ENCODE measurements around the gene LTBP4.

The LTBP4 gene

DNA sequence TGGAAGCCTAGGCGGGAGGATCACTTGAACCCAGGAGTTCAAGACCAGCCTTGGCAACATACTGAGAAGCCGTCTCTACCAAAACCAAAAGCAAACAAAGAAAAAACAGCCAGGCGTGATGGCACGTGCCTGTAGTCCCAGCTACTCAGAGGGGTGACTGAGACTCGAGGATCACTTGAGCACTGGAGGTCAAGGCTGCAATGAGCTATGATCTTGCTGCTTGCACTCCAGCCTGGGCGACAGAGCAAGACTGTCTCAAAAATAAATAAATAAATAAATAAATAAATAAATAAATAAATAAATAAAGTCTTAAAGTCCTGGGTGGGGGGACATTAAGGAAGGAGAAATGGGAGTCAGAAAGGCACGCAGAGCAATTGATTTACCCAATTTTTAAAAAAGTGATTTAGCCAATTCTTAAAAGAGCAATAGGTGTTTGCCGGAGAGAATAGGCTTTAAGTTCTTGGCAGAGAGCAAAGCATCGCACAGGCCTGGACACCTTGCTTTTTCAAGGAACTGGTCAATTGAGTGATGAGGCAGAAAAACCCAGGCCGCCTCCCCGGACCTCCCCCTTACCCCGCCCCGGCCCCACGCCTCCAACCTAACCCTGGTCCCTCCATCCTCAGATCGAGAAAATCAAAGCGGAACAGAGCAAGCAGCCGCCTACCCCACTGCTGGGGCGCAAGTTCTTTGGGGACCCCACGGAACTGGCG, 34.0 kb upstream of the LTBP4 start (continued):
- TF ChIP-seq, protein P1, sequence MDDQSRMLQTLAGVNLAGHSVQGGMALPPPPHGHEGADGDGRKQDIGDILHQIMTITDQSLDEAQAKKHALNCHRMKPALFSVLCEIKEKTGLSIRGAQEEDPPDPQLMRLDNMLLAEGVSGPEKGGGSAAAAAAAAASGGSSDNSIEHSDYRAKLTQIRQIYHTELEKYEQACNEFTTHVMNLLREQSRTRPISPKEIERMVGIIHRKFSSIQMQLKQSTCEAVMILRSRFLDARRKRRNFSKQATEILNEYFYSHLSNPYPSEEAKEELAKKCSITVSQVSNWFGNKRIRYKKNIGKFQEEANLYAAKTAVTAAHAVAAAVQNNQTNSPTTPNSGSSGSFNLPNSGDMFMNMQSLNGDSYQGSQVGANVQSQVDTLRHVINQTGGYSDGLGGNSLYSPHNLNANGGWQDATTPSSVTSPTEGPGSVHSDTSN (CRISPR knock-in tag; IDR thresholded peaks at IDR 0.05), result no peak
- TF ChIP-seq, protein P2, sequence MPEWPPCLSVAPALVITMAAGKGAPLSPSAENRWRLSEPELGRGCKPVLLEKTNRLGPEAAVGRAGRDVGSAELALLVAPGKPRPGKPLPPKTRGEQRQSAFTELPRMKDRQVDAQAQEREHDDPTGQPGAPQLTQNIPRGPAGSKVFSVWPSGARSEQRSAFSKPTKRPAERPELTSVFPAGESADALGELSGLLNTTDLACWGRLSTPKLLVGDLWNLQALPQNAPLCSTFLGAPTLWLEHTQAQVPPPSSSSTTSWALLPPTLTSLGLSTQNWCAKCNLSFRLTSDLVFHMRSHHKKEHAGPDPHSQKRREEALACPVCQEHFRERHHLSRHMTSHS (tag by site-specific recombination; IDR thresholded peaks at IDR 0.05), result peak; percentile 73
- TF ChIP-seq ZNF335 (tag by site-specific recombination; conservative IDR thresholded peaks at IDR 0.05), result no peak; the same call in 1 of the 2 replicates
- peak; percentile 61; the same call in 1 of the 2 replicates for TF ChIP-seq ZNF24 (tag by site-specific recombination; IDR thresholded peaks at IDR 0.05)
- TF ChIP-seq, protein P3, sequence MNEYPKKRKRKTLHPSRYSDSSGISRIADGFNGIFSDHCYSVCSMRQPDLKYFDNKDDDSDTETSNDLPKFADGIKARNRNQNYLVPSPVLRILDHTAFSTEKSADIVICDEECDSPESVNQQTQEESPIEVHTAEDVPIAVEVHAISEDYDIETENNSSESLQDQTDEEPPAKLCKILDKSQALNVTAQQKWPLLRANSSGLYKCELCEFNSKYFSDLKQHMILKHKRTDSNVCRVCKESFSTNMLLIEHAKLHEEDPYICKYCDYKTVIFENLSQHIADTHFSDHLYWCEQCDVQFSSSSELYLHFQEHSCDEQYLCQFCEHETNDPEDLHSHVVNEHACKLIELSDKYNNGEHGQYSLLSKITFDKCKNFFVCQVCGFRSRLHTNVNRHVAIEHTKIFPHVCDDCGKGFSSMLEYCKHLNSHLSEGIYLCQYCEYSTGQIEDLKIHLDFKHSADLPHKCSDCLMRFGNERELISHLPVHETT (tag by site-specific recombination; IDR thresholded peaks at IDR 0.05), result peak; percentile 85; the same call in 1 of the 2 replicates
- TF ChIP-seq ZSCAN23 (tag by site-specific recombination; IDR thresholded peaks at IDR 0.05), result peak; percentile 78; the same call in 1 of the 2 replicates
- TF ChIP-seq ZNF157 (tag by site-specific recombination; IDR thresholded peaks at IDR 0.05), result peak; percentile 54; the same call in 1 of the 2 replicates
- TF ChIP-seq, protein P4, sequence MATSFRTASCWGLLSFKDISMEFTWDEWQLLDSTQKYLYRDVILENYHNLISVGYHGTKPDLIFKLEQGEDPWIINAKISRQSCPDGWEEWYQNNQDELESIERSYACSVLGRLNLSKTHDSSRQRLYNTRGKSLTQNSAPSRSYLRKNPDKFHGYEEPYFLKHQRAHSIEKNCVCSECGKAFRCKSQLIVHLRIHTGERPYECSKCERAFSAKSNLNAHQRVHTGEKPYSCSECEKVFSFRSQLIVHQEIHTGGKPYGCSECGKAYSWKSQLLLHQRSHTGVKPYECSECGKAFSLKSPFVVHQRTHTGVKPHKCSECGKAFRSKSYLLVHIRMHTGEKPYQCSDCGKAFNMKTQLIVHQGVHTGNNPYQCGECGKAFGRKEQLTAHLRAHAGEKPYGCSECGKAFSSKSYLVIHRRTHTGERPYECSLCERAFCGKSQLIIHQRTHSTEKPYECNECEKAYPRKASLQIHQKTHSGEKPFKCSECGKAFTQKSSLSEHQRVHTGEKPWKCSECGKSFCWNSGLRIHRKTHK (tag by site-specific recombination; IDR thresholded peaks at IDR 0.05), result 0 out of 2 replicates have a peak, but pooled peaks have one; percentile 27
- peak; percentile 96; the same call in 1 of the 2 replicates for TF ChIP-seq KLF7 (tag by site-specific recombination; IDR thresholded peaks at IDR 0.05; ENCODE audit: borderline replicate concordance)
- no peak for TF ChIP-seq GLIS2 (tag by site-specific recombination; IDR thresholded peaks at IDR 0.05)
- TF ChIP-seq MEIS1 (CRISPR knock-in tag; IDR thresholded peaks at IDR 0.05; ENCODE audit: borderline replicate concordance), result no peak
- TF ChIP-seq ZFP3 (tag by site-specific recombination; IDR thresholded peaks at IDR 0.05; ENCODE audit: low read depth), result peak; percentile 84
- peak; percentile 100 for TF ChIP-seq ZNF555 (tag by site-specific recombination; conservative IDR thresholded peaks at IDR 0.05)
- TF ChIP-seq, protein P5, sequence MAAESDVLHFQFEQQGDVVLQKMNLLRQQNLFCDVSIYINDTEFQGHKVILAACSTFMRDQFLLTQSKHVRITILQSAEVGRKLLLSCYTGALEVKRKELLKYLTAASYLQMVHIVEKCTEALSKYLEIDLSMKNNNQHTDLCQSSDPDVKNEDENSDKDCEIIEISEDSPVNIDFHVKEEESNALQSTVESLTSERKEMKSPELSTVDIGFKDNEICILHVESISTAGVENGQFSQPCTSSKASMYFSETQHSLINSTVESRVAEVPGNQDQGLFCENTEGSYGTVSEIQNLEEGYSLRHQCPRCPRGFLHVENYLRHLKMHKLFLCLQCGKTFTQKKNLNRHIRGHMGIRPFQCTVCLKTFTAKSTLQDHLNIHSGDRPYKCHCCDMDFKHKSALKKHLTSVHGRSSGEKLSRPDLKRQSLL (tag by site-specific recombination; IDR thresholded peaks at IDR 0.05), result no peak
- TF ChIP-seq, protein P6, sequence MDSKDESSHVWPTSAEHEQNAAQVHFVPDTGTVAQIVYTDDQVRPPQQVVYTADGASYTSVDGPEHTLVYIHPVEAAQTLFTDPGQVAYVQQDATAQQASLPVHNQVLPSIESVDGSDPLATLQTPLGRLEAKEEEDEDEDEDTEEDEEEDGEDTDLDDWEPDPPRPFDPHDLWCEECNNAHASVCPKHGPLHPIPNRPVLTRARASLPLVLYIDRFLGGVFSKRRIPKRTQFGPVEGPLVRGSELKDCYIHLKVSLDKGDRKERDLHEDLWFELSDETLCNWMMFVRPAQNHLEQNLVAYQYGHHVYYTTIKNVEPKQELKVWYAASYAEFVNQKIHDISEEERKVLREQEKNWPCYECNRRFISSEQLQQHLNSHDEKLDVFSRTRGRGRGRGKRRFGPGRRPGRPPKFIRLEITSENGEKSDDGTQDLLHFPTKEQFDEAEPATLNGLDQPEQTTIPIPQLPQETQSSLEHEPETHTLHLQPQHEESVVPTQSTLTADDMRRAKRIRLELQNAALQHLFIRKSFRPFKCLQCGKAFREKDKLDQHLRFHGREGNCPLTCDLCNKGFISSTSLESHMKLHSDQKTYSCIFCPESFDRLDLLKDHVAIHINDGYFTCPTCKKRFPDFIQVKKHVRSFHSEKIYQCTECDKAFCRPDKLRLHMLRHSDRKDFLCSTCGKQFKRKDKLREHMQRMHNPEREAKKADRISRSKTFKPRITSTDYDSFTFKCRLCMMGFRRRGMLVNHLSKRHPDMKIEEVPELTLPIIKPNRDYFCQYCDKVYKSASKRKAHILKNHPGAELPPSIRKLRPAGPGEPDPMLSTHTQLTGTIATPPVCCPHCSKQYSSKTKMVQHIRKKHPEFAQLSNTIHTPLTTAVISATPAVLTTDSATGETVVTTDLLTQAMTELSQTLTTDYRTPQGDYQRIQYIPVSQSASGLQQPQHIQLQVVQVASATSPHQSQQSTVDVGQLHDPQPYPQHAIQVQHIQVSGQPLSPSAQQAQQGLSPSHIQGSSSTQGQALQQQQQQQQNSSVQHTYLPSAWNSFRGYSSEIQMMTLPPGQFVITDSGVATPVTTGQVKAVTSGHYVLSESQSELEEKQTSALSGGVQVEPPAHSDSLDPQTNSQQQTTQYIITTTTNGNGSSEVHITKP (tag by site-specific recombination; IDR thresholded peaks at IDR 0.05), result peak; percentile 35; the same call in 1 of the 2 replicates
- peak; percentile 56; the same call in 1 of the 2 replicates for TF ChIP-seq ZNF416 (tag by site-specific recombination; IDR thresholded peaks at IDR 0.05)
- peak; percentile 95 for TF ChIP-seq ZBTB8A (tag by site-specific recombination; IDR thresholded peaks at IDR 0.05)
- TF ChIP-seq ZNF48 (tag by site-specific recombination; IDR thresholded peaks at IDR 0.05), result no peak
- TF ChIP-seq ZNF791 (tag by site-specific recombination; IDR thresholded peaks at IDR 0.05), result peak; percentile 93
- TF ChIP-seq, protein P7, sequence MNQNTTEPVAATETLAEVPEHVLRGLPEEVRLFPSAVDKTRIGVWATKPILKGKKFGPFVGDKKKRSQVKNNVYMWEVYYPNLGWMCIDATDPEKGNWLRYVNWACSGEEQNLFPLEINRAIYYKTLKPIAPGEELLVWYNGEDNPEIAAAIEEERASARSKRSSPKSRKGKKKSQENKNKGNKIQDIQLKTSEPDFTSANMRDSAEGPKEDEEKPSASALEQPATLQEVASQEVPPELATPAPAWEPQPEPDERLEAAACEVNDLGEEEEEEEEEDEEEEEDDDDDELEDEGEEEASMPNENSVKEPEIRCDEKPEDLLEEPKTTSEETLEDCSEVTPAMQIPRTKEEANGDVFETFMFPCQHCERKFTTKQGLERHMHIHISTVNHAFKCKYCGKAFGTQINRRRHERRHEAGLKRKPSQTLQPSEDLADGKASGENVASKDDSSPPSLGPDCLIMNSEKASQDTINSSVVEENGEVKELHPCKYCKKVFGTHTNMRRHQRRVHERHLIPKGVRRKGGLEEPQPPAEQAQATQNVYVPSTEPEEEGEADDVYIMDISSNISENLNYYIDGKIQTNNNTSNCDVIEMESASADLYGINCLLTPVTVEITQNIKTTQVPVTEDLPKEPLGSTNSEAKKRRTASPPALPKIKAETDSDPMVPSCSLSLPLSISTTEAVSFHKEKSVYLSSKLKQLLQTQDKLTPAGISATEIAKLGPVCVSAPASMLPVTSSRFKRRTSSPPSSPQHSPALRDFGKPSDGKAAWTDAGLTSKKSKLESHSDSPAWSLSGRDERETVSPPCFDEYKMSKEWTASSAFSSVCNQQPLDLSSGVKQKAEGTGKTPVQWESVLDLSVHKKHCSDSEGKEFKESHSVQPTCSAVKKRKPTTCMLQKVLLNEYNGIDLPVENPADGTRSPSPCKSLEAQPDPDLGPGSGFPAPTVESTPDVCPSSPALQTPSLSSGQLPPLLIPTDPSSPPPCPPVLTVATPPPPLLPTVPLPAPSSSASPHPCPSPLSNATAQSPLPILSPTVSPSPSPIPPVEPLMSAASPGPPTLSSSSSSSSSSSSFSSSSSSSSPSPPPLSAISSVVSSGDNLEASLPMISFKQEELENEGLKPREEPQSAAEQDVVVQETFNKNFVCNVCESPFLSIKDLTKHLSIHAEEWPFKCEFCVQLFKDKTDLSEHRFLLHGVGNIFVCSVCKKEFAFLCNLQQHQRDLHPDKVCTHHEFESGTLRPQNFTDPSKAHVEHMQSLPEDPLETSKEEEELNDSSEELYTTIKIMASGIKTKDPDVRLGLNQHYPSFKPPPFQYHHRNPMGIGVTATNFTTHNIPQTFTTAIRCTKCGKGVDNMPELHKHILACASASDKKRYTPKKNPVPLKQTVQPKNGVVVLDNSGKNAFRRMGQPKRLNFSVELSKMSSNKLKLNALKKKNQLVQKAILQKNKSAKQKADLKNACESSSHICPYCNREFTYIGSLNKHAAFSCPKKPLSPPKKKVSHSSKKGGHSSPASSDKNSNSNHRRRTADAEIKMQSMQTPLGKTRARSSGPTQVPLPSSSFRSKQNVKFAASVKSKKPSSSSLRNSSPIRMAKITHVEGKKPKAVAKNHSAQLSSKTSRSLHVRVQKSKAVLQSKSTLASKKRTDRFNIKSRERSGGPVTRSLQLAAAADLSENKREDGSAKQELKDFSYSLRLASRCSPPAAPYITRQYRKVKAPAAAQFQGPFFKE (tag by site-specific recombination; IDR thresholded peaks at IDR 0.05; ENCODE audit: borderline replicate concordance), result no peak
- no peak for TF ChIP-seq ZNF132 (tag by site-specific recombination; IDR thresholded peaks at IDR 0.05; ENCODE audit: borderline replicate concordance)
- peak; percentile 92 for TF ChIP-seq GFI1B (tag by site-specific recombination; IDR thresholded peaks at IDR 0.05)
